ENCODE measurements around the gene MAP7. TPM values are rescaled to one million over a fixed set of nuclear protein-coding genes. Genes with fewer than 3 reads are reported as not detected.
"Not testable (repeated sequence)": the region's sequence is repeated elsewhere in the genome, so short reads cannot be mapped to it uniquely, and the experiment has no call there.

Gene MAP7
- total RNA-seq, 1 donor from 2014 or later = 0.40 TPM

DNA sequence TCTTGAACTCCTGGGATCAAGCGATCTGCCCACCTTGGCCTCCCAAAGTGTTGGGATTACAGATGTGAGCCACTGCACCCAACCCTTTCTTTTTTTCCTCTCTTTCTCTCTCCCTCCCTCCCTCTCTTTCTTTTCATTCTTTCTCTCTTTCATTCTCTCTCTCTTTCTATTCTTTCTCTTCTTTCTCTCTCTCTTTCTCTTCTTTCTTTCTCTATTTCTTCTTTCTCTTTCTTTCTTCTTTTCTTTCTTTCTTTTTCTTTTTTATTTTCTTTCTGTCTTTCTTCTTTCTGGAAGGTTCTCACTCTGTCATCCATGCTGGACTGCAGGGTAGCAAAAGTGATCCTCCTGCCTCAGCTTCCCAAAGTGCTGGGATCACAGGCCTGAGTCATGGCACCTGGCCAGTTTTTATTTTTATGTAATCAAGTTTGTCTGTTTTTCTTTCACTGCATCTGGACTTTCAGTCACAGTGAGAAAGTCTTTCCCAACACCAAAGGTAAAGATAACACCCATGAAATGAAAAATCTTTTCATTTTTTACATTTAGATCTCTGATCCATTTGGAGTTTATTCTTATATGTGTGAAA, 240.4 kb downstream of the MAP7 start:
- DNase-seq (ENCODE audit: low read depth) = no peak

GRCh38 chr6:136309171-136309570, 241.1 kb downstream of the MAP7 start:
- no peak for DNase-seq (ENCODE audit: low read depth)

DNA sequence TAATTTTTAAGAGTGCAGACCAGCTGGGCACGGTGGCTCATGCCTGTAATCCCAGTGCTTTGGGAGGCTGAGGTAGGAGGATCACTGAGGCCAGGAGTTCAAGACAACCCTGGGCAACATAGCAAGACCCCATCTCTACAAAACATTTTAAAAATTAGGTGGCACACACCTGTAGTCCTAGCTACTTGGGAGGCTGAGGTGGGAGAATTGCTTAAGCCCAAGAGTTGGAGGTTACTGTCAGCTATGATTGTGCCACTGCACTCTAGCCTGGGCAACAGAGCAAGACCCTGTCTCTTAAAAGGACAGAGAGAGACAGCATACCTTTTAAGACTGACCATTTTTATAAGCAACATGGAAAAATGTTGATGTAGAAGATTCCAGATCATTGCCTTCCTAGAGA, 241.8 kb downstream of the MAP7 start:
- not testable (repeated sequence) for DNase-seq (ENCODE audit: low read depth)

DNA sequence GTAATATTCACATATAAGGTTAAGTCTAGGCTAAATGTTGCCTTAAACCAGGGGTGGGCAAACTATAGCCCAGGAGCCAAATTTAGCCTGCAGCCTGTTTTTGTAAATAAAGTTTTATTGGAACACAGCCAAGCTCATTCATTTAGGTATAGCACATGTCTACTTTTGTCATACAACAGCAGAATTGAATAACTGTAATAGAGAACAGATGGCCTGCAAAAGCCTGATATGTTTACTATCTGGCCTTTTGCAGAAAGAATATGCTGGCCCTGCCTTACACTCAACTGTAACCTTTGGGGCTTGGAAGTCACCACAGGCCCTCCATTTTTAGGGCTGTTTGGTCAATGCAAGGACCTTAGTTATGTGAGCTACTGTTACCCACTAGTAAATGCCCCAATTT, 242.9 kb downstream of the MAP7 start:
- DNase-seq (ENCODE audit: low read depth) = no peak

- no peak for DNase-seq (ENCODE audit: low read depth)
These were observed 243.8 kb downstream of the MAP7 start for GRCh38 chr6:136306466-136306865.

GRCh38 chr6:136304410-136304809, 245.8 kb downstream of the MAP7 start:
- DNase-seq (ENCODE audit: low read depth) = no peak

DNA sequence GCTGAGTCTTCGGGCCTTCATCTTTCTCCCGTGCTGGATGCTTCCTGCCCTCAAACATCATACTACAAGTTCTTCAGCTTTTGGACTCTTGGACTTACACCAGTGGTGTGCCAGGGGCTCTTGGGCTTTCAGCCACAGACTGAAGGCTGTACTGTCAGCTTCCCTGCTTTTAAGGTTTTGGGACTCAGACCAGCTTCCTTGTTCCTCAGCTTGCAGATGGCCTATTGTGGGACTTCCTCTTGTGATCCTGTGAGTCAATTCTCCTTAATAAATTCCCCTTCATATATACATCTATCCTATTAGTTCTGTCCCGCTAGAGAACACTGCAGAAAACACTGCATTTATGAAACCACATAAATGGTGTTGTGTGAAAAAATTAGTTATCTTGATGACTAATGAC, 246.7 kb downstream of the MAP7 start:
- DNase-seq (ENCODE audit: low read depth) = no peak

GRCh38 chr6:136294621-136295020, 255.6 kb downstream of the MAP7 start:
- DNase-seq (ENCODE audit: low read depth) = no peak

Other genes with a start within 250 kb of the MAP7 start
- gene MAP3K5, start 242.1 kb upstream of the MAP7 start, total RNA-seq = 14.2 and 15.7 TPM in 2 replicates